ENCODE results near the gene KIDINS220.

The KIDINS220 gene

GRCh38 chr2:8805278-8806210 lies 31.9 kb downstream of the KIDINS220 start:
- DNase-seq (ENCODE audit: low spot score): no peak

GRCh38 chr2:8803658-8804379 lies 33.6 kb downstream of the KIDINS220 start:
- DNase-seq (ENCODE audit: low spot score): peak; percentile 26

GRCh38 chr2:8802741-8803140 lies 34.7 kb downstream of the KIDINS220 start:
- DNase-seq (ENCODE audit: low spot score): no peak

- no peak for DNase-seq (ENCODE audit: low spot score)
Observed at GRCh38 chr2:8800821-8801220, 36.6 kb downstream of the KIDINS220 start.

- no peak for DNase-seq (ENCODE audit: low spot score)
Observed at GRCh38 chr2:8800218-8800617, 37.2 kb downstream of the KIDINS220 start.

- DNase-seq (ENCODE audit: low spot score): no peak
Observed at GRCh38 chr2:8799004-8799403, 38.4 kb downstream of the KIDINS220 start.

GRCh38 chr2:8798393-8798792 lies 39.0 kb downstream of the KIDINS220 start:
- no peak for DNase-seq (ENCODE audit: low spot score)

GRCh38 chr2:8797682-8798081 lies 39.7 kb downstream of the KIDINS220 start:
- no peak for DNase-seq (ENCODE audit: low spot score)

GRCh38 chr2:8796878-8797550 lies 40.4 kb downstream of the KIDINS220 start:
- DNase-seq (ENCODE audit: low spot score): no peak

- DNase-seq (ENCODE audit: low spot score): no peak
Observed at GRCh38 chr2:8796315-8796848, 41.0 kb downstream of the KIDINS220 start.

GRCh38 chr2:8794923-8795825 lies 42.2 kb downstream of the KIDINS220 start:
- no peak for DNase-seq (ENCODE audit: low spot score)

- no peak for DNase-seq (ENCODE audit: low spot score)
Observed at GRCh38 chr2:8790739-8791162, 46.7 kb downstream of the KIDINS220 start.

GRCh38 chr2:8786463-8786862 lies 51.0 kb downstream of the KIDINS220 start:
- no peak for DNase-seq (ENCODE audit: low spot score)

GRCh38 chr2:8779795-8780671 lies 57.4 kb downstream of the KIDINS220 start:
- DNase-seq (ENCODE audit: low spot score): no peak

- DNase-seq (ENCODE audit: low spot score): no peak
Observed at GRCh38 chr2:8774371-8774770, 63.0 kb downstream of the KIDINS220 start.

- DNase-seq (ENCODE audit: low spot score): no peak
Observed at GRCh38 chr2:8767324-8767723, 70.1 kb downstream of the KIDINS220 start.

GRCh38 chr2:8761529-8762164 lies 75.8 kb downstream of the KIDINS220 start:
- peak; percentile 29 for DNase-seq (ENCODE audit: low spot score)

GRCh38 chr2:8756716-8757115 lies 80.7 kb downstream of the KIDINS220 start:
- no peak for DNase-seq (ENCODE audit: low spot score)

- DNase-seq (ENCODE audit: low spot score): no peak
Observed at GRCh38 chr2:8756230-8756629, 81.2 kb downstream of the KIDINS220 start.

Data from putamen (tissue), 1 donor.